Endothelial cell of umbilical vein (primary cell): ENCODE data around the gene LFNG.
"Not testable (repeated sequence)": the region's sequence is repeated elsewhere in the genome, so short reads cannot be mapped to it uniquely, and the experiment has no call there.

Source experiments
- CTCF ChIP-seq, 2 donors: IDR thresholded peaks; 1 replicate in 1 of 2; 2 replicates in 1 of 2; pipeline ENCODE4 v1.5.1; 2011; ENCODE audit warnings: low read length in 2 of 2, mild to moderate bottlenecking in 2 of 2, moderate library complexity in 2 of 2, control low read depth in 1 of 2, inconsistent platforms in 1 of 2, low read depth in 1 of 2; ENCODE audit not compliant: insufficient read depth in 1 of 2; ENCODE audit errors: extremely low read depth in 1 of 2
- FOS ChIP-seq: IDR thresholded peaks from 2 replicates; pipeline ENCODE4 v1.6.1; 2011; ENCODE audit warnings: mild to moderate bottlenecking, low read length, moderate library complexity, borderline replicate concordance; ENCODE audit not compliant: insufficient read depth
- MAX ChIP-seq: IDR thresholded peaks from 2 replicates; pipeline ENCODE4 v1.6.1; 2011; ENCODE audit not compliant: insufficient read depth, insufficient read length
- MYC ChIP-seq: IDR thresholded peaks from one replicate; pipeline ENCODE4 v1.6.1; 2011; ENCODE audit warnings: mild to moderate bottlenecking, low read depth, low read length
- POLR2A ChIP-seq: IDR thresholded peaks from 2 replicates; pipeline ENCODE4 v1.6.1; 2012; ENCODE audit warnings: low read depth, mild to moderate bottlenecking, control low read depth, low read length
- POLR2AphosphoS5 ChIP-seq: IDR thresholded peaks from 2 replicates; pipeline ENCODE4 v1.6.1; 2012; ENCODE audit warnings: low read depth, mild to moderate bottlenecking, control low read depth, low read length, moderate library complexity; ENCODE audit not compliant: insufficient read depth

- TF ChIP-seq CTCF (IDR thresholded peaks at IDR 0.05; ENCODE audit: extremely low read depth in 1 of 2, insufficient read depth in 1 of 2, low read depth in 1 of 2, low read length in 2 of 2); POLR2AphosphoS5; MAX; POLR2A; MYC; FOS: not testable (repeated sequence)
These were observed 44.4 kb downstream of the LFNG start for GRCh38 chr7:2563955-2564354.
